Natural killer cell (primary cell): ENCODE data around the gene MMP21. TPM values are rescaled to one million over a fixed set of nuclear protein-coding genes. Genes with fewer than 3 reads are reported as not detected.

ENCODE experiments used
- ATAC-seq, 3 donors: fragments of 150-1000 bp in 2 of 3; fragments of 200-7000 bp in 1 of 3; cut with Tn5 transposase; 1 replicate in 1 of 3; 2 replicates in 2 of 3; pipeline ENCODE4 v1.10.0; 2021; ENCODE audit warnings: mild to moderate bottlenecking in 2 of 3, moderate library complexity in 2 of 3
- DNase-seq, 2 donors: peaks; one replicate each; pipeline versions ENCODE4 v3.0.0 to v3.0.0-alpha.2; 2013 to 2021; ENCODE audit warnings: mixed read lengths in 1 of 2
- H3K27ac ChIP-seq: one replicate; pipeline ENCODE4 v1.5.1; 2013; ENCODE audit warnings: mild to moderate bottlenecking, low read length
- H3K27me3 ChIP-seq: one replicate; pipeline ENCODE4 v1.6.1; 2013; ENCODE audit warnings: low read length; ENCODE audit not compliant: control insufficient read depth, insufficient read depth
- H3K36me3 ChIP-seq: one replicate; pipeline ENCODE4 v1.6.1; 2013; ENCODE audit warnings: low read length; ENCODE audit not compliant: control insufficient read depth, insufficient read depth
- H3K4me1 ChIP-seq: one replicate; pipeline ENCODE4 v1.6.1; 2013; ENCODE audit warnings: low read length; ENCODE audit not compliant: control insufficient read depth, insufficient read depth
- H3K4me3 ChIP-seq: one replicate; pipeline ENCODE4 v1.5.1; 2013; ENCODE audit warnings: low read length
- H3K9me3 ChIP-seq: one replicate; pipeline ENCODE4 v1.6.1; 2013; ENCODE audit warnings: low read length; ENCODE audit not compliant: control insufficient read depth, insufficient read depth
- H3K27ac Mint-ChIP-seq, 2 donors: one replicate each; pipeline ENCODE4 v1.8.0; 2022; ENCODE audit warnings: mild to moderate bottlenecking in 2 of 2, mixed read lengths in 2 of 2, moderate library complexity in 1 of 2
- H3K27me3 Mint-ChIP-seq, 2 donors: one replicate each; pipeline ENCODE4 v1.8.0; 2022; ENCODE audit warnings: low read depth in 2 of 2, mixed read lengths in 2 of 2
- H3K36me3 Mint-ChIP-seq: one replicate; pipeline ENCODE4 v1.8.0; 2022; ENCODE audit warnings: mixed read lengths
- H3K4me1 Mint-ChIP-seq, 2 donors: one replicate each; pipeline ENCODE4 v1.8.0; 2022; ENCODE audit warnings: mixed read lengths in 2 of 2
- H3K4me3 Mint-ChIP-seq: one replicate; pipeline ENCODE4 v1.8.0; 2022; ENCODE audit warnings: mild to moderate bottlenecking, moderate library complexity, mixed read lengths
- H3K9me3 Mint-ChIP-seq, 2 donors: one replicate each; pipeline ENCODE4 v1.8.0; 2022; ENCODE audit warnings: mixed read lengths in 2 of 2
- WGBS: methylation state at CpG from one replicate; pipeline ENCODE4 v1.1.7; 2013; ENCODE audit warnings: missing lambda C conversion rate; ENCODE audit not compliant: insufficient coverage; 5-methylcytosine and 5-hydroxymethylcytosine counted together
- intact Hi-C: fragments of 100-400 bp; cut with micrococcal nuclease; formaldehyde crosslinking; loops from one replicate; pipeline ENCODE4 v1.14.2; 2022
- total RNA-seq, 4 donors: library from RNA; stranded (reverse); fragments of 120-200 nt in 1 of 4; gene quantifications; one replicate each; pipeline versions ENCODE4 v1.2.3 to v1.2.4, GENCODE V29; 2013 to 2022
- TF ChIP-seq, protein P1 (sequence below): fragments of 200-600 bp; IDR thresholded peaks from one replicate; pipeline ENCODE4 v1.8.0; 2022; ENCODE audit warnings: antibody characterized with exemption

The MMP21 gene
- total RNA-seq, 3 donors from 2014 or later (not counting 1 experiment from before 2014, with no cell fraction given): 0.32 to 0.85 (median 0.35) TPM

DNA sequence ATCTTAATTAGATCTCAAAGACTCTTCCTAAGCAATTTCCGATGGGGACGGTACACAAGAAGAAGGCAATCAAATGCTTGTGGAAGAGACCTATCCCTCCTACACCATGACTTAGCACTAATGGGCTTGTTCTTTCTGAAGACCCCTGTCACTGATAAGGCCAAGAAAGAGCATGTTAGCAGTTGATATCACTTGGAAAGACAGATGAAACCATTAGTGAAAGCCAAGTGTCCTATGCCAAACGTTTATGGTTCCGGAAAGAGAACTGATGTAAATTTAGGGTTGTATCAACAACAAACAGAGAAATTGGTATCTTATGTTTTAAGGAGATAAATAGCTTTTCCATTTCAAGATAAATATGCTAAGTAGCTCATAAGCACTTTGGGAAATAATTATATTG, 40.9 kb upstream of the MMP21 start:
- intact Hi-C loops: no loop called here
- DNase-seq (no peak), ATAC-seq (no peak)
- Mint-ChIP-seq H3K27me3 (no peaks in the 10 kb centered on the region), H3K4me3 (no peak overlapping the region), H3K27ac (no peak overlapping the region), H3K4me1 (peaks cover 0 to 16% of the 10 kb centered on the region in 2 donors), H3K9me3 (no peaks in the 10 kb centered on the region), H3K36me3 (peaks cover 6% of the 10 kb centered on the region)
- WGBS: 86% methylated on average over 4 of the region's 4 CpGs
- Histone ChIP-seq H3K4me1 (peaks cover 7% of the 10 kb centered on the region), H3K27ac (no peak overlapping the region), H3K27me3 (no peaks in the 10 kb centered on the region), H3K4me3 (no peak overlapping the region), H3K36me3 (peaks cover 31% of the 10 kb centered on the region), H3K9me3 (no peaks in the 10 kb centered on the region)
- TF ChIP-seq, protein P1, sequence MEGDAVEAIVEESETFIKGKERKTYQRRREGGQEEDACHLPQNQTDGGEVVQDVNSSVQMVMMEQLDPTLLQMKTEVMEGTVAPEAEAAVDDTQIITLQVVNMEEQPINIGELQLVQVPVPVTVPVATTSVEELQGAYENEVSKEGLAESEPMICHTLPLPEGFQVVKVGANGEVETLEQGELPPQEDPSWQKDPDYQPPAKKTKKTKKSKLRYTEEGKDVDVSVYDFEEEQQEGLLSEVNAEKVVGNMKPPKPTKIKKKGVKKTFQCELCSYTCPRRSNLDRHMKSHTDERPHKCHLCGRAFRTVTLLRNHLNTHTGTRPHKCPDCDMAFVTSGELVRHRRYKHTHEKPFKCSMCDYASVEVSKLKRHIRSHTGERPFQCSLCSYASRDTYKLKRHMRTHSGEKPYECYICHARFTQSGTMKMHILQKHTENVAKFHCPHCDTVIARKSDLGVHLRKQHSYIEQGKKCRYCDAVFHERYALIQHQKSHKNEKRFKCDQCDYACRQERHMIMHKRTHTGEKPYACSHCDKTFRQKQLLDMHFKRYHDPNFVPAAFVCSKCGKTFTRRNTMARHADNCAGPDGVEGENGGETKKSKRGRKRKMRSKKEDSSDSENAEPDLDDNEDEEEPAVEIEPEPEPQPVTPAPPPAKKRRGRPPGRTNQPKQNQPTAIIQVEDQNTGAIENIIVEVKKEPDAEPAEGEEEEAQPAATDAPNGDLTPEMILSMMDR: no peak

DNA sequence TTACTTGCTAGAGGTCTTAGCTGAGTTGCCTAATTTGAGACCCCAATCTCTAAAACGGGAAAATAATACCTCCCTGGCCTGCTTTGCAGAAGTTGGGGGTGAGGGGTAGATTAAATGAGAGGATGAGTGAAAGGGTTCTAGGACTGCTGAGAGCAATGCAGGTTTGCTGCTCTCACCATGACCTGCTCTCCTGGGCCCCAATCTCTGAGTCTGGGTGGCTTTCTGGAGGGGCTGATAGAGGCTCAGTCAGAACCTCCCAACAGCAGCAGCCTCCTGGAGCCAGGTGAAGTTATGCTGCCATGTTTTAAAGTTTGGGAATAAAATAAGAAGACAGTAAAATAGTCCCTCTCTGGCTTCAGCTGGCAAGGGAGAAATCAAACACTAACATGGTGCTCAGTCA, 40.1 kb upstream of the MMP21 start:
- peaks cover 37% of the 10 kb centered on the region for H3K36me3 ChIP-seq
- no peak overlapping the region for H3K27ac ChIP-seq
- ATAC-seq: no peak
- Mint-ChIP-seq H3K27me3 (no peaks in the 10 kb centered on the region), H3K27ac (no peak overlapping the region), H3K36me3 (peaks cover 6% of the 10 kb centered on the region), H3K9me3 (no peaks in the 10 kb centered on the region), H3K4me1 (peaks cover 0 to 8% of the 10 kb centered on the region in 2 donors), H3K4me3 (no peak overlapping the region)
- H3K4me3 ChIP-seq: no peak overlapping the region
- H3K9me3 ChIP-seq: no peaks in the 10 kb centered on the region
- H3K27me3 ChIP-seq: no peaks in the 10 kb centered on the region
- DNase-seq: no peak
- intact Hi-C loops: no loop called here
- TF ChIP-seq, protein P1: no peak
- WGBS: no CpG with 5 or more reads among the region's 1 CpG
- peaks cover 7% of the 10 kb centered on the region for H3K4me1 ChIP-seq

DNA sequence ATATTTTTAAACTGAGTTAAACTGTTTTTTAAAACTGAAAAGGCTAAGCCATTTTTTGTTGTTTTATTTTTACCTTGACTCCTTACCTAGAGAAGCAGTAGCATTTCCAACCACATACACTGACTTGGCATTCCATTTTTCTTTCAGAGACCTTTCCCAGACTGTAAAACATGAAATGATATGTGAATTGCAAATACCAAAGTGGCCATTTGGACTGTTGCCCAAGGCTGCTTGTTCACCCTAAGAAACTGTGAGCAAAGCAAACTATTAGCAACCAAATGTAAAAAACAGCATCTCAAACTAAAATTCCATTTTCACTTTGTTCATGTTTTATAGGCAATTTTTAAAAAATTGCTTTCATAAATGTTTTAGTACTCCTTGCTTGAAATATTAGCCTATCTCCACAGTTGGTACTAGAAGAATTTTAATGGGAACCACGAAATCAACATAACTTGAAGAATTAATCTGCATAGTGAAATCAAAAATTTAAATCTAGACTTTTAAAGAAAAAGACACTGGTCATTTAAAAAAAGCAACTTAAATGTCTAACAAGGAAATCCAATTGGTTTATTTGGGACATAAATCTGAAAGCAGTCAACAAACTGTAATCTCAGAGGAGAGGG, 36.6 kb upstream of the MMP21 start:
- H3K4me1 Mint-ChIP-seq: peaks cover 14 to 16% of the 10 kb centered on the region in 2 donors
- peaks cover 8% of the 10 kb centered on the region for H3K36me3 Mint-ChIP-seq

More for the DNA sequence above, 36.6 kb upstream of the MMP21 start:
- Mint-ChIP-seq H3K4me3 (no peak overlapping the region), H3K27me3 (no peaks in the 10 kb centered on the region), H3K9me3 (no peaks in the 10 kb centered on the region), H3K27ac (no peak overlapping the region)
- intact Hi-C loops: no loop called here
- Histone ChIP-seq H3K4me1 (peaks cover 14% of the 10 kb centered on the region), H3K27me3 (no peaks in the 10 kb centered on the region), H3K9me3 (no peaks in the 10 kb centered on the region), H3K27ac (no peak overlapping the region), H3K4me3 (no peak overlapping the region), H3K36me3 (peaks cover 50% of the 10 kb centered on the region)
- ATAC-seq: no peak
- TF ChIP-seq, protein P1: no peak
- WGBS: no CpG with 5 or more reads among the region's 1 CpG
- no peak for DNase-seq
